GM20000 (cell line): ENCODE results near the gene PLD1.
A peak's percentile ranks its signal among the peaks of the same experiment; 100 is the strongest.

Experiments used
- DNase-seq: peaks from one replicate; pipeline ENCODE4 v3.0.0; 2012; ENCODE audit warnings: low spot score
- CTCF ChIP-seq: IDR thresholded peaks from 2 replicates; pipeline ENCODE4 v1.5.1; 2012; ENCODE audit warnings: mild to moderate bottlenecking, control low read depth; ENCODE audit errors: extremely low read depth, missing control alignments

Gene PLD1

GRCh38 chr3:171813278-171813896 lies 3.1 kb upstream of the PLD1 start:
- no peak for TF ChIP-seq CTCF
- DNase-seq, result no peak

GRCh38 chr3:171812811-171813210 lies 2.5 kb upstream of the PLD1 start:
- TF ChIP-seq CTCF, result no peak

GRCh38 chr3:171811913-171812335 lies 1.6 kb upstream of the PLD1 start:
- DNase-seq, result no peak
- TF ChIP-seq CTCF, result no peak

More at GRCh38 chr3:171812811-171813210, 2.5 kb upstream of the PLD1 start:
- no peak for DNase-seq

- TF ChIP-seq CTCF, result no peak
- no peak for DNase-seq
These were observed 1.1 kb upstream of the PLD1 start for GRCh38 chr3:171811295-171811912.

- no peak for TF ChIP-seq CTCF
- DNase-seq, result no peak
These were observed 479 bp upstream of the PLD1 start for GRCh38 chr3:171810629-171811294.

GRCh38 chr3:171809611-171809860 lies 747 bp downstream of the PLD1 start:
- DNase-seq, result peak; percentile 63
- TF ChIP-seq CTCF, result no peak

GRCh38 chr3:171807806-171808205 lies 2.5 kb downstream of the PLD1 start:
- TF ChIP-seq CTCF, result no peak
- DNase-seq, result no peak
